Activated T-cell treated with anti-CD3 and anti-CD28 coated beads for 48 hours (primary cell): ENCODE results near the gene PLCB2.

Source experiments
- DNase-seq: peaks from one replicate; pipeline ENCODE4 v3.0.0-alpha.2; 2020; ENCODE audit warnings: low read depth

The PLCB2 gene

GRCh38 chr15:40250771-40251483 lies 56.8 kb downstream of the PLCB2 start:
- DNase-seq = no peak

GRCh38 chr15:40250304-40250656 lies 57.5 kb downstream of the PLCB2 start:
- DNase-seq = no peak

GRCh38 chr15:40249477-40250303 lies 58.0 kb downstream of the PLCB2 start:
- DNase-seq = no peak

GRCh38 chr15:40248006-40248783 lies 59.5 kb downstream of the PLCB2 start:
- DNase-seq = no peak

GRCh38 chr15:40247406-40247971 lies 60.2 kb downstream of the PLCB2 start:
- no peak for DNase-seq

GRCh38 chr15:40246496-40247280 lies 61.0 kb downstream of the PLCB2 start:
- DNase-seq = no peak

- no peak for DNase-seq
Observed at GRCh38 chr15:40245666-40246450, 61.9 kb downstream of the PLCB2 start.

- no peak for DNase-seq
Observed at GRCh38 chr15:40244961-40245523, 62.7 kb downstream of the PLCB2 start.

- no peak for DNase-seq
Observed at GRCh38 chr15:40243126-40243810, 64.5 kb downstream of the PLCB2 start.

- no peak for DNase-seq
Observed at GRCh38 chr15:40242601-40243000, 65.1 kb downstream of the PLCB2 start.

- no peak for DNase-seq
Observed at GRCh38 chr15:40242213-40242599, 65.5 kb downstream of the PLCB2 start.

- no peak for DNase-seq
Observed at GRCh38 chr15:40241269-40242212, 66.2 kb downstream of the PLCB2 start.

- no peak for DNase-seq
Observed at GRCh38 chr15:40240619-40241221, 67.0 kb downstream of the PLCB2 start.

- DNase-seq = no peak
Observed at GRCh38 chr15:40239693-40240618, 67.8 kb downstream of the PLCB2 start.

- DNase-seq = no peak
Observed at GRCh38 chr15:40239404-40239692, 68.4 kb downstream of the PLCB2 start.

GRCh38 chr15:40238532-40239403 lies 69.0 kb downstream of the PLCB2 start, which contains the start of gene PAK6:
TSS of gene PAK6 (plus strand) at chr15:40239063. CDS start at chr15:40264786, 25,723 bp downstream.
- peak; percentile 53 for DNase-seq
